ENCODE results near the gene CRLF2.
"Not testable (repeated sequence)": the region's sequence is repeated elsewhere in the genome, so short reads cannot be mapped to it uniquely, and the experiment has no call there.

CRLF2 gene

GRCh38 chrX:1190596-1191145 lies 21.8 kb downstream of the CRLF2 start:
- no peak for TF ChIP-seq CTCF (IDR thresholded peaks at IDR 0.05; ENCODE audit: low read depth, low read length)
- DNase-seq (ENCODE audit: low read depth in 2 of 2) = no peak

GRCh38 chrX:1185561-1185960 lies 26.9 kb downstream of the CRLF2 start:
- no peak overlapping the region for H3K4me3 ChIP-seq (replicated peaks in 1 of 2; ENCODE audit: low read depth in 2 of 2, low read length in 2 of 2)
- no peak for DNase-seq (ENCODE audit: low read depth in 2 of 2)
- TF ChIP-seq CTCF (IDR thresholded peaks at IDR 0.05; ENCODE audit: low read depth, low read length) = no peak

More at GRCh38 chrX:1190596-1191145, 21.8 kb downstream of the CRLF2 start:
- H3K4me3 ChIP-seq (replicated peaks in 1 of 2; ENCODE audit: low read depth in 2 of 2, low read length in 2 of 2) = no peak overlapping the region

- no peak overlapping the region for H3K4me3 ChIP-seq (replicated peaks in 1 of 2; ENCODE audit: low read depth in 2 of 2, low read length in 2 of 2)
- DNase-seq (ENCODE audit: low read depth in 2 of 2) = no peak
- no peak for TF ChIP-seq CTCF (IDR thresholded peaks at IDR 0.05; ENCODE audit: low read depth, low read length)
These were observed 30.2 kb downstream of the CRLF2 start for GRCh38 chrX:1182211-1182610.

GRCh38 chrX:1181661-1182060 lies 30.8 kb downstream of the CRLF2 start:
- not testable (repeated sequence) for H3K4me3 ChIP-seq (replicated peaks in 1 of 2; ENCODE audit: low read depth in 2 of 2, low read length in 2 of 2); DNase-seq (ENCODE audit: low read depth in 2 of 2)

GRCh38 chrX:1181170-1181569 lies 31.3 kb downstream of the CRLF2 start:
- H3K4me3 ChIP-seq (replicated peaks in 1 of 2; ENCODE audit: low read depth in 2 of 2, low read length in 2 of 2) = no peak overlapping the region
- no peak for TF ChIP-seq CTCF (IDR thresholded peaks at IDR 0.05; ENCODE audit: low read depth, low read length)
- DNase-seq (ENCODE audit: low read depth in 2 of 2) = no peak

- H3K4me3 ChIP-seq (replicated peaks in 1 of 2; ENCODE audit: low read depth in 2 of 2, low read length in 2 of 2) = no peak overlapping the region
- no peak for TF ChIP-seq CTCF (IDR thresholded peaks at IDR 0.05; ENCODE audit: low read depth, low read length)
- peak in 1 of 2 donors; percentile 28 for DNase-seq (ENCODE audit: low read depth in 2 of 2)
These were observed 33.8 kb downstream of the CRLF2 start for GRCh38 chrX:1178580-1179057.

- DNase-seq (ENCODE audit: low read depth in 2 of 2); H3K4me3 ChIP-seq (replicated peaks in 1 of 2; ENCODE audit: low read depth in 2 of 2, low read length in 2 of 2): not testable (repeated sequence)
These were observed 35.7 kb downstream of the CRLF2 start for GRCh38 chrX:1176531-1177320.

GRCh38 chrX:1174609-1175545 lies 37.6 kb downstream of the CRLF2 start:
- H3K4me3 ChIP-seq (replicated peaks in 1 of 2; ENCODE audit: low read depth in 2 of 2, low read length in 2 of 2); DNase-seq (ENCODE audit: low read depth in 2 of 2): not testable (repeated sequence)

- not testable (repeated sequence) for DNase-seq (ENCODE audit: low read depth in 2 of 2); H3K4me3 ChIP-seq (replicated peaks in 1 of 2; ENCODE audit: low read depth in 2 of 2, low read length in 2 of 2)
These were observed 39.0 kb downstream of the CRLF2 start for GRCh38 chrX:1173435-1173834.

Measured in cardiac fibroblast (primary cell).